ENCODE data around the gene TNFRSF11A.

TNFRSF11A gene

GRCh38 chr18:62345909-62346308, 20.8 kb downstream of the TNFRSF11A start:
- H3K27me3 ChIP-seq: no peaks in the 10 kb centered on the region
- no peak for TF ChIP-seq CTCF (IDR thresholded peaks at IDR 0.05; ENCODE audit: low read depth, low read length)

GRCh38 chr18:62346333-62347088, 21.4 kb downstream of the TNFRSF11A start:
- no peak for DNase-seq
- Histone ChIP-seq H3K4me1 (no peaks in the 10 kb centered on the region), H3K9me3 (no peaks in the 10 kb centered on the region), H3K27me3 (no peaks in the 10 kb centered on the region), H3K36me3 (no peaks in the 10 kb centered on the region), H3K4me3 (ENCODE audit: low read depth, low read length) (no peak overlapping the region)
- TF ChIP-seq CTCF (IDR thresholded peaks at IDR 0.05; ENCODE audit: low read depth, low read length): no peak

More at GRCh38 chr18:62345909-62346308, 20.8 kb downstream of the TNFRSF11A start:
- Histone ChIP-seq H3K4me3 (ENCODE audit: low read depth, low read length) (no peak overlapping the region), H3K36me3 (no peaks in the 10 kb centered on the region), H3K9me3 (no peaks in the 10 kb centered on the region), H3K4me1 (no peaks in the 10 kb centered on the region)
- no peak for DNase-seq

GRCh38 chr18:62347089-62347506, 22.0 kb downstream of the TNFRSF11A start:
- no peak for DNase-seq
- H3K27me3 ChIP-seq: no peaks in the 10 kb centered on the region
- no peaks in the 10 kb centered on the region for H3K9me3 ChIP-seq
- H3K4me1 ChIP-seq: no peaks in the 10 kb centered on the region
- H3K4me3 ChIP-seq (ENCODE audit: low read depth, low read length): no peak overlapping the region
- no peak for TF ChIP-seq CTCF (IDR thresholded peaks at IDR 0.05; ENCODE audit: low read depth, low read length)
- no peaks in the 10 kb centered on the region for H3K36me3 ChIP-seq

- no peak for TF ChIP-seq CTCF (IDR thresholded peaks at IDR 0.05; ENCODE audit: low read depth, low read length)
- no peaks in the 10 kb centered on the region for H3K27me3 ChIP-seq
Observed at GRCh38 chr18:62348474-62348873, 23.4 kb downstream of the TNFRSF11A start.

GRCh38 chr18:62353170-62353569, 28.1 kb downstream of the TNFRSF11A start:
- Histone ChIP-seq H3K36me3 (no peaks in the 10 kb centered on the region), H3K27me3 (no peaks in the 10 kb centered on the region), H3K9me3 (no peaks in the 10 kb centered on the region), H3K4me3 (ENCODE audit: low read depth, low read length) (no peak overlapping the region), H3K4me1 (no peaks in the 10 kb centered on the region)
- DNase-seq: no peak
- no peak for TF ChIP-seq CTCF (IDR thresholded peaks at IDR 0.05; ENCODE audit: low read depth, low read length)

More at GRCh38 chr18:62348474-62348873, 23.4 kb downstream of the TNFRSF11A start:
- Histone ChIP-seq H3K4me1 (no peaks in the 10 kb centered on the region), H3K36me3 (no peaks in the 10 kb centered on the region), H3K4me3 (ENCODE audit: low read depth, low read length) (no peak overlapping the region), H3K9me3 (no peaks in the 10 kb centered on the region)
- no peak for DNase-seq

GRCh38 chr18:62354151-62354550, 29.0 kb downstream of the TNFRSF11A start:
- Histone ChIP-seq H3K4me1 (no peaks in the 10 kb centered on the region), H3K36me3 (no peaks in the 10 kb centered on the region), H3K27me3 (no peaks in the 10 kb centered on the region), H3K9me3 (no peaks in the 10 kb centered on the region), H3K4me3 (ENCODE audit: low read depth, low read length) (no peak overlapping the region)
- TF ChIP-seq CTCF (IDR thresholded peaks at IDR 0.05; ENCODE audit: low read depth, low read length): no peak
- DNase-seq: no peak
